Endothelial cell of umbilical vein (primary cell): ENCODE results near the gene PPM1H. TPM values are rescaled to one million over a fixed set of nuclear protein-coding genes. Genes with fewer than 3 reads are reported as not detected.

Experiments used
- BruUV-seq: library from RNA; stranded (reverse); fragments of 400-500 nt; replicated peaks from 2 replicates; lab custom pipeline; 2021; lab: Mats Ljungman, UMichigan
- CTCF ChIA-PET: fragments of 300-600, 350-600 bp; sonication (Branson Sonifier 250); formaldehyde crosslinking; loops from one replicate; lab custom pipeline; 2021; ENCODE audit warnings: antibody characterized with exemption, inconsistent platforms; lab: Charles Lee
- POLR2A ChIA-PET: fragments of 300-600, 350-600 bp; sonication (Branson Sonifier 250); formaldehyde crosslinking; loops from one replicate; lab custom pipeline; 2021; ENCODE audit warnings: antibody characterized with exemption, inconsistent platforms; lab: Charles Lee
- DNase-seq: peaks from one replicate; pipeline ENCODE4 v3.0.0-alpha.2; 2011; ENCODE audit warnings: low read depth, low spot score
- FAIRE-seq: peaks from 2 replicates; lab custom pipeline; 2011; peaks lifted over from hg19 to GRCh38; lab: Jason Lieb, UNC
- H2AFZ ChIP-seq: 2 replicates; pipeline ENCODE4 v1.6.0; 2012; ENCODE audit warnings: low read depth, low read length, control low read depth, inconsistent platforms
- H3K27ac ChIP-seq: 2 replicates; pipeline ENCODE4 v1.5.1; 2011; ENCODE audit warnings: low read depth, mild to moderate bottlenecking, control low read depth, low read length, moderate library complexity; ENCODE audit not compliant: insufficient read depth
- H3K27me3 ChIP-seq, 2 experiments: 2 replicates each; pipeline versions ENCODE4 v1.6.0 to v1.6.1; 2011; ENCODE audit warnings: low read length in 2 of 2, mixed read lengths in 1 of 2; ENCODE audit not compliant: control insufficient read depth in 2 of 2, insufficient read depth in 2 of 2
- H3K36me3 ChIP-seq, 2 experiments: 2 replicates in 1 of 2; 3 replicates in 1 of 2; pipeline ENCODE4 v1.5.1; 2011; ENCODE audit warnings: low read length in 2 of 2, mild to moderate bottlenecking in 1 of 2, moderate library complexity in 1 of 2; ENCODE audit not compliant: control insufficient read depth in 2 of 2, insufficient read depth in 2 of 2; ENCODE audit errors: extremely low read depth in 1 of 2
- H3K4me1 ChIP-seq: 3 replicates; pipeline ENCODE4 v1.5.1; 2011; ENCODE audit warnings: mild to moderate bottlenecking, low read length; ENCODE audit not compliant: control insufficient read depth, insufficient read depth; ENCODE audit errors: extremely low read depth
- H3K4me2 ChIP-seq: 2 replicates; pipeline ENCODE4 v1.6.1; 2011; ENCODE audit warnings: low read length, control low read depth, mixed read lengths; ENCODE audit not compliant: insufficient read depth
- H3K4me3 ChIP-seq, 3 experiments: fragments of 200-600 bp in 1 of 3; sonication (generic), shearing (Covaris generic) in 1 of 3; replicated peaks in 1 of 3; 2 replicates each; pipeline ENCODE4 v1.5.1; 2011 to 2016; ENCODE audit warnings: control low read depth in 3 of 3, low read length in 3 of 3, mild to moderate bottlenecking in 2 of 3, inconsistent platforms in 1 of 3, low read depth in 1 of 3, moderate library complexity in 1 of 3; ENCODE audit not compliant: insufficient read depth in 1 of 3
- H3K79me2 ChIP-seq: 2 replicates; pipeline ENCODE4 v1.6.0; 2012; ENCODE audit warnings: low read length, inconsistent platforms; ENCODE audit not compliant: control insufficient read depth, insufficient read depth
- H3K9ac ChIP-seq: replicated peaks from 2 replicates; pipeline ENCODE3; 2011; ENCODE audit warnings: low read length, control low read depth; ENCODE audit not compliant: insufficient read depth; ENCODE audit errors: extremely low read depth
- H3K9me1 ChIP-seq: replicated peaks from 3 replicates; pipeline ENCODE4 v1.6.0; 2011; ENCODE audit warnings: mild to moderate bottlenecking, low read length; ENCODE audit not compliant: control insufficient read depth, insufficient read depth; ENCODE audit errors: extremely low read depth
- H3K9me3 ChIP-seq: replicated peaks from 2 replicates; pipeline ENCODE4 v1.5.1; 2012; ENCODE audit warnings: low read length, inconsistent platforms; ENCODE audit not compliant: control insufficient read depth, insufficient read depth
- H4K20me1 ChIP-seq: replicated peaks from 2 replicates; pipeline ENCODE3; 2011; ENCODE audit warnings: mild to moderate bottlenecking, low read length; ENCODE audit not compliant: control insufficient read depth, insufficient read depth; ENCODE audit errors: extremely low read depth
- CTCF ChIP-seq, 2 donors: IDR thresholded peaks; 1 replicate in 1 of 2; 2 replicates in 1 of 2; pipeline ENCODE4 v1.5.1; 2011; ENCODE audit warnings: low read length in 2 of 2, mild to moderate bottlenecking in 2 of 2, moderate library complexity in 2 of 2, control low read depth in 1 of 2, inconsistent platforms in 1 of 2, low read depth in 1 of 2; ENCODE audit not compliant: insufficient read depth in 1 of 2; ENCODE audit errors: extremely low read depth in 1 of 2
- FOS ChIP-seq: IDR thresholded peaks from 2 replicates; pipeline ENCODE4 v1.6.1; 2011; ENCODE audit warnings: mild to moderate bottlenecking, low read length, moderate library complexity, borderline replicate concordance; ENCODE audit not compliant: insufficient read depth
- GATA2 ChIP-seq: IDR thresholded peaks from 2 replicates; pipeline ENCODE4 v1.7.0; 2011; ENCODE audit warnings: low read depth, mild to moderate bottlenecking, moderate library complexity, mixed read lengths, low read length; ENCODE audit not compliant: insufficient read length, insufficient read depth
- JUN ChIP-seq: IDR thresholded peaks from 2 replicates; pipeline ENCODE4 v1.6.1; 2011; ENCODE audit warnings: borderline replicate concordance, low read depth; ENCODE audit not compliant: insufficient read length, insufficient read depth
- MYC ChIP-seq: IDR thresholded peaks from one replicate; pipeline ENCODE4 v1.6.1; 2011; ENCODE audit warnings: mild to moderate bottlenecking, low read depth, low read length
- POLR2A ChIP-seq: IDR thresholded peaks from 2 replicates; pipeline ENCODE4 v1.6.1; 2012; ENCODE audit warnings: low read depth, mild to moderate bottlenecking, control low read depth, low read length
- dilution Hi-C: fragments of 300-500 bp; cut with MboI; formaldehyde crosslinking; loops from one replicate; pipeline ENCODE4 v1.15.0; 2019; ENCODE audit warnings: low sequenced_read_pairs; ENCODE audit not compliant: extremely low pct_ligation_motif_present
- intact Hi-C: fragments of 100-400 bp; cut with micrococcal nuclease; formaldehyde crosslinking; loops from one replicate; pipeline ENCODE4 v1.10.0; 2022
- polyA plus RNA-seq, 4 experiments: library from polyadenylated mRNA; depleted of rRNA in 3 of 4; stranded (reverse) in 3 of 4; unstranded in 1 of 4; fragments of >200 nt; gene quantifications; 2 replicates each; pipeline versions ENCODE4 v1.2.1 to v1.2.3, GENCODE V29; 2011 to 2012; ENCODE audit warnings: missing spikeins in 1 of 4
- total RNA-seq: library from RNA; stranded (reverse); gene quantifications from 2 replicates; pipeline ENCODE4 v1.2.3, GENCODE V29; 2021

The PPM1H gene
- total and polyA plus RNA-seq, 2 donors (not counting 3 experiments of a cell fraction or from before 2014, with no cell fraction given) = 1.0 to 7.2 TPM

DNA sequence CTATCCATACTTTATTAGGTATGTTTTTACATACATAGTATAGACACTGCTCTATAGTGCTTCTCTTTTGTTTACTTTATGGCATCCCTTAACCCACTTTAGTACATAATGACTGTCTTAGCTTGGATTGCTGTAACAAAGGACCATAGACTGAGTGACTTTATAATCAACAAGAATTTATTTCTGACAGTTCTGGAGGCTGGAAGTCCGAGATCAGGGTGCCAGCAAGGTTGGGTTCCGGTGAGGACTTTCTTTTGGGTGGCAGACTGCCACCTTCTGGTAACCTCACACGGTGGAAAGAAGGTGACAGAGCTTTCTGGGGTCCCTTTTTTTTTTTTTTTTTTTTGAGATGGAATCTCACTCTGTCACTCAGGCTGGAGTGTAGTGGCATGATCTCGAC is 48.6 kb upstream of the PPM1H start:
- FAIRE-seq (no peak), DNase-seq (no peak)
- Histone ChIP-seq H3K4me1 (no peaks in the 10 kb centered on the region), H3K79me2 (no peaks in the 10 kb centered on the region), H3K4me3 (no peak overlapping the region), H3K9me3 (no peaks in the 10 kb centered on the region), H3K9ac (no peak overlapping the region), H3K4me2 (no peak overlapping the region), H3K27ac (no peak overlapping the region), H3K9me1 (no peaks in the 10 kb centered on the region), H3K27me3 (peaks cover 0 to 2% of the 10 kb centered on the region in 2 experiments), H2AFZ (no peak overlapping the region), H3K36me3 (no peaks in the 10 kb centered on the region), H4K20me1 (no peaks in the 10 kb centered on the region)
- POLR2A ChIA-PET = no interaction called here
- CTCF ChIA-PET = interaction anchor here (0.7 to 1.5 kb wide), 4 partner anchors 11 to 184 kb away, joined by 3 to 4 read pairs (median 4); no protein-coding TSS in a partner anchor
- dilution Hi-C loops = no loop called here
- intact Hi-C loops = loop anchor here (1.0 kb wide), 1 partner anchor 170 kb away; no protein-coding TSS in a partner anchor
- TF ChIP-seq GATA2 = no peak
- TF ChIP-seq JUN = no peak
- no peak for TF ChIP-seq POLR2A
- no peak for TF ChIP-seq CTCF (IDR thresholded peaks at IDR 0.05; ENCODE audit: extremely low read depth in 1 of 2, insufficient read depth in 1 of 2, low read depth in 1 of 2, low read length in 2 of 2)
- no peak for TF ChIP-seq MYC
- TF ChIP-seq FOS = no peak
- no TSS peak for BruUV-seq

DNA sequence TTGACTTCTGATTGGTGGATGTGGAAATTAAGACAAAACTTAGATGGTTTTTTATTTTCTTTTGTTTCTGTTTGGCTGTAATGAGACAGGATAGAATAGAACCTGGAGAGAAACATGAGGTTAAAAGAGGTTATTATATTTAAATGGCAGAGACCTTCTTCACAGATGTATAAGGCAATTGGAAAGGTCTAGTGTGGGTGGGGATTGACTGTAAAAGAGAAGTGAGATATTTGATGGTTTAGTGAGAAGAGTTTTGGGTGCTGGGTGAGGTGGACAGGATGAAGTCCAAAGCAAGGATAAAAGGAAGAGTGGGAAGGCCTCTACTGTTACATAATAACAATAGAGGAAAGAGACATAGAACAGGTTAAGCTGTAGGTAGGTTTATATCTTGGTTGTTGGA is 43.8 kb upstream of the PPM1H start:
- BruUV-seq = no TSS peak
- no peak for FAIRE-seq
- no peak overlapping the region for H3K4me3 ChIP-seq
- ChIA-PET POLR2A (no interaction called here), CTCF (no interaction called here)
- intact Hi-C loops = no loop called here
- H4K20me1 ChIP-seq = no peaks in the 10 kb centered on the region
- no peak overlapping the region for H3K4me2 ChIP-seq
- no peaks in the 10 kb centered on the region for H3K9me1 ChIP-seq
- no peak overlapping the region for H3K27ac ChIP-seq
- no peak overlapping the region for H3K9ac ChIP-seq
- no peaks in the 10 kb centered on the region for H3K79me2 ChIP-seq
- H2AFZ ChIP-seq = no peak overlapping the region
- dilution Hi-C loops = no loop called here
- TF ChIP-seq GATA2 (no peak), JUN (no peak)
- H3K4me1 ChIP-seq = no peaks in the 10 kb centered on the region
- H3K36me3 ChIP-seq = no peaks in the 10 kb centered on the region
- no peaks in the 10 kb centered on the region for H3K9me3 ChIP-seq
- H3K27me3 ChIP-seq = no peaks in the 10 kb centered on the region
- no peak for DNase-seq
